Measurements from ENCODE around the gene RSPO3.

Gene RSPO3

DNA sequence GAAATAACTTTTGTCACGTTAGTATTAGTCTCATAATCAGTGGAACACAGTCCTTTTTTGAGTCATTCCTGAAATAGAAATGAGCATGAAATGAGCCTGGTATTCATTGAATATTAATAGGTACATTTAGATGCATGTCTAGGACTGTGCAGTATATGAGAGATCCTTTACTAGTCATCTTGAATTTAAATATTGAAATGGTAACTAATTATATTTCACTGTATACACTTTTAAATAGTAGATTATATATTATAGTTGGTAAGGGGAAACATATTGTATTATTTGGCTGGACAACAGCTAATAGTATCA is 59.4 kb downstream of the RSPO3 start:
- no peak for TF ChIP-seq CTCF (IDR thresholded peaks at IDR 0.05; ENCODE audit: low read depth, low read length)
- no peak overlapping the region for H3K4me3 ChIP-seq (ENCODE audit: low read depth, low read length)
- in situ Hi-C loops (cut with HindIII; ENCODE audit: low sequenced_read_pairs) = no loop called here
- no peak for DNase-seq (ENCODE audit: low read depth, low spot score)

DNA sequence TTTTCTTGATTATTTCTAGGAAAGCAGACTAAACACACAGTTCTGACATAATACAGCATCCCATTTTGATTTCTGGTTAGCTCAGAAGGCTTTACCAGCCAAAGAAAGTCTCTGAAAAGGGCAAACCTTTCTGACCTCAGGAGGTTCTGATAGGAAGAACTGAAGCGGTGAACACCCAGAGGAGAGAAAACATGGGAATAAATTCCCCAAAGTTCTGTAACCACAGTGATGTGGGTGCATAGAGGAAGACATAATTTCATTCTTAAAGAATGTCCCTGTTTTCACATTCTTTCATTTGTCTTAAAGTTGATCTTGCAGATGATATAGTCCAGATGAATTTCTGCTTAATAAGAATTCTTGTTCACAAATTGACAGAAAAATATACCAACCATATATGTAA is 60.3 kb downstream of the RSPO3 start:
- in situ Hi-C loops (cut with HindIII; ENCODE audit: low sequenced_read_pairs) = no loop called here
- no peak overlapping the region for H3K4me3 ChIP-seq (ENCODE audit: low read depth, low read length)
- DNase-seq (ENCODE audit: low read depth, low spot score) = peak; percentile 31
- no peak for TF ChIP-seq CTCF (IDR thresholded peaks at IDR 0.05; ENCODE audit: low read depth, low read length)

DNA sequence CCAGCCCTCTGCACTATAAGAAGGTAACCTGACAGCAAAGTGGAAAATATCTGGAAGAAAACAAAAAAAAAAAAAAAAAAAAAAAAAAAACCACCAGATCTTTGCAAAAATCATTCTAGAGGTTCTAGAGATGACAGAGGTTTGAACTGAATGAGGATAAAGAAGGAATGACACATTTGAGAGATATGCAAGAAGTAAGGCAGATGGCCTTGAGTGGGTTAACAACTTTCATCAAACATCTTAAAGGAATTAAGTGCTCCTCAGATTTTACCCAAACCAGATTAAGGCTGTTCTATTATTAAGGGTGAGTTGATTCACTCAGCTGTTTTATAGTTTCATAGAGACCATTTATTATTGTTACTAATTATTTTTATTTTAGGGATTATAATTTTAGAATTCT is 62.0 kb downstream of the RSPO3 start:
- in situ Hi-C loops (cut with HindIII; ENCODE audit: low sequenced_read_pairs) = no loop called here
- H3K4me3 ChIP-seq (ENCODE audit: low read depth, low read length) = no peak overlapping the region
- TF ChIP-seq CTCF (IDR thresholded peaks at IDR 0.05; ENCODE audit: low read depth, low read length) = no peak
- no peak for DNase-seq (ENCODE audit: low read depth, low spot score)

GRCh38 chr6:127182501-127182900 is 64.0 kb downstream of the RSPO3 start:
- TF ChIP-seq CTCF (IDR thresholded peaks at IDR 0.05; ENCODE audit: low read depth, low read length) = no peak
- in situ Hi-C loops (cut with HindIII; ENCODE audit: low sequenced_read_pairs) = no loop called here
- no peak overlapping the region for H3K4me3 ChIP-seq (ENCODE audit: low read depth, low read length)
- peak; percentile 40 for DNase-seq (ENCODE audit: low read depth, low spot score)

- DNase-seq (ENCODE audit: low read depth, low spot score) = no peak
- H3K4me3 ChIP-seq (ENCODE audit: low read depth, low read length) = no peak overlapping the region
- in situ Hi-C loops (cut with HindIII; ENCODE audit: low sequenced_read_pairs) = no loop called here
- no peak for TF ChIP-seq CTCF (IDR thresholded peaks at IDR 0.05; ENCODE audit: low read depth, low read length)
These were observed 67.0 kb downstream of the RSPO3 start for GRCh38 chr6:127185437-127185995.

DNA sequence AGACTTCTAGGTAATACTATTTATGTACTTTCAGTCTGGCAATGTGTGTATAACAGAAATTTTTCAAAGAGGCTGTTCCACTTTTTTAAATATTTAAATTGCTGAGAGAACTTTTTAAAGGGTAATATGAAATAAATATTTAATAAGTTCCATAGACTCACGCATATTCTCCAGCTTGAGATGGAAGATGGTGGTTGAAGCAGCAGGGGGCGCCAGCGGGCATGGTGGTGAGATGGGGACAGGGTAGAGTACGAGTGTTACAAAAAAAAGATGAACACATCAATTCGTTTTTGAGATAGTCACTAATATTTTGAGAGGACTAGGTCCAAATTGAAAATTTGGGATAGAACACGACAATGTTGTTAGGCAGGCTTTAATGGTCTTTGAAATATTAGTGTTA is 68.4 kb downstream of the RSPO3 start:
- no peak for DNase-seq (ENCODE audit: low read depth, low spot score)
- no peak overlapping the region for H3K4me3 ChIP-seq (ENCODE audit: low read depth, low read length)
- in situ Hi-C loops (cut with HindIII; ENCODE audit: low sequenced_read_pairs) = no loop called here
- peak; percentile 40 for TF ChIP-seq CTCF (IDR thresholded peaks at IDR 0.05; ENCODE audit: low read depth, low read length)

GRCh38 chr6:127188744-127189143 is 70.3 kb downstream of the RSPO3 start:
- in situ Hi-C loops (cut with HindIII; ENCODE audit: low sequenced_read_pairs) = no loop called here
- no peak for DNase-seq (ENCODE audit: low read depth, low spot score)
- H3K4me3 ChIP-seq (ENCODE audit: low read depth, low read length) = no peak overlapping the region
- TF ChIP-seq CTCF (IDR thresholded peaks at IDR 0.05; ENCODE audit: low read depth, low read length) = no peak
